SJSA1 (cell line): Measurements from ENCODE around the gene BOK. TPM values are rescaled to one million over a fixed set of nuclear protein-coding genes. Genes with fewer than 3 reads are reported as not detected.

ENCODE experiments used
- DNase-seq, 2 experiments: peaks; one replicate each; pipeline ENCODE4 v3.0.0-alpha.2; 2015 to 2020; ENCODE audit warnings: low spot score in 2 of 2, low read depth in 1 of 2
- H3K27ac ChIP-seq: fragments of 250-450 bp; sonication (Bioruptor Pico); 2 replicates; pipeline ENCODE4 v1.5.1; 2020; ENCODE audit warnings: mild to moderate bottlenecking, moderate library complexity
- H3K27me3 ChIP-seq: fragments of 250-450 bp; sonication (Bioruptor Pico); replicated peaks from 2 replicates; pipeline ENCODE4 v1.5.1; 2020; ENCODE audit warnings: mild to moderate bottlenecking, moderate library complexity
- H3K36me3 ChIP-seq: fragments of 250-450 bp; sonication (Bioruptor Pico); 2 replicates; pipeline ENCODE4 v1.5.1; 2020; ENCODE audit warnings: mild to moderate bottlenecking
- H3K4me1 ChIP-seq: fragments of 250-450 bp; sonication (Bioruptor Pico); replicated peaks from 2 replicates; pipeline ENCODE4 v1.6.1; 2021; ENCODE audit warnings: mild to moderate bottlenecking
- H3K4me3 ChIP-seq: fragments of 250-450 bp; sonication (Bioruptor Pico); 2 replicates; pipeline ENCODE4 v1.5.1; 2020; ENCODE audit warnings: mild to moderate bottlenecking
- H3K9me3 ChIP-seq: fragments of 250-450 bp; sonication (Bioruptor Pico); replicated peaks from 2 replicates; pipeline ENCODE4 v1.5.1; 2020; ENCODE audit warnings: mild to moderate bottlenecking
- total RNA-seq: library from RNA; depleted of rRNA; stranded (reverse); fragments of >200 nt; shearing (Covaris generic); gene quantifications from 2 replicates; pipeline ENCODE4 v1.2.3, GENCODE V29; 2014

Gene BOK
- total RNA-seq, 1 experiment from 2014 or later, result 337 TPM

- DNase-seq, result peak; percentile 87 to 88
- Histone ChIP-seq H3K4me3 (peak overlapping the region; percentile 25), H3K27ac (peak overlapping the region; percentile 94), H3K27me3 (no peaks in the 10 kb centered on the region), H3K9me3 (no peaks in the 10 kb centered on the region; the same call in 1 of the 2 replicates), H3K4me1 (peaks cover 83% of the 10 kb centered on the region), H3K36me3 (peaks cover 12% of the 10 kb centered on the region)
Measured at GRCh38 chr2:241545106-241545505, 13.4 kb upstream of the BOK start.

- Histone ChIP-seq H3K4me1 (peaks cover 83% of the 10 kb centered on the region), H3K9me3 (no peaks in the 10 kb centered on the region; the same call in 1 of the 2 replicates), H3K27me3 (no peaks in the 10 kb centered on the region), H3K27ac (peak overlapping the region; percentile 94), H3K4me3 (peak overlapping the region; percentile 25), H3K36me3 (peaks cover 12% of the 10 kb centered on the region)
- peak; percentile 60 to 76 for DNase-seq
Measured at GRCh38 chr2:241545523-241546473, 12.7 kb upstream of the BOK start.

GRCh38 chr2:241546771-241547498, 11.6 kb upstream of the BOK start:
- Histone ChIP-seq H3K4me3 (peak overlapping the region; percentile 25), H3K36me3 (peaks cover 12% of the 10 kb centered on the region), H3K27ac (peak overlapping the region; percentile 94), H3K9me3 (no peaks in the 10 kb centered on the region; the same call in 1 of the 2 replicates), H3K27me3 (no peaks in the 10 kb centered on the region), H3K4me1 (peaks cover 86% of the 10 kb centered on the region)
- DNase-seq, result peak; percentile 99

- no peak for DNase-seq
- Histone ChIP-seq H3K9me3 (no peaks in the 10 kb centered on the region; the same call in 1 of the 2 replicates), H3K36me3 (peaks cover 21% of the 10 kb centered on the region), H3K4me1 (peaks cover 95% of the 10 kb centered on the region), H3K27me3 (no peaks in the 10 kb centered on the region), H3K4me3 (no peak overlapping the region), H3K27ac (peak overlapping the region; percentile 94)
Measured at GRCh38 chr2:241547781-241548450, 10.6 kb upstream of the BOK start.

- H3K27me3 ChIP-seq, result no peaks in the 10 kb centered on the region
- H3K9me3 ChIP-seq, result no peaks in the 10 kb centered on the region; the same call in 1 of the 2 replicates
- peaks cover 24% of the 10 kb centered on the region for H3K36me3 ChIP-seq
- no peak for DNase-seq
- peaks cover 90% of the 10 kb centered on the region for H3K4me1 ChIP-seq
- no peak overlapping the region for H3K27ac ChIP-seq
- no peak overlapping the region for H3K4me3 ChIP-seq
Measured at GRCh38 chr2:241548451-241548835, 10.1 kb upstream of the BOK start.

GRCh38 chr2:241550616-241551580, 7.6 kb upstream of the BOK start:
- Histone ChIP-seq H3K36me3 (peaks cover 38% of the 10 kb centered on the region), H3K27me3 (no peaks in the 10 kb centered on the region), H3K27ac (peak overlapping the region; percentile 40), H3K4me1 (peaks cover 69% of the 10 kb centered on the region), H3K9me3 (no peaks in the 10 kb centered on the region; the same call in 1 of the 2 replicates), H3K4me3 (peak overlapping the region; percentile 33)
- peak in 1 of 2 experiments; percentile 69 for DNase-seq

- peak overlapping the region; percentile 40 for H3K27ac ChIP-seq
- peak in 1 of 2 experiments; percentile 70 for DNase-seq
- peak overlapping the region; percentile 33 for H3K4me3 ChIP-seq
- no peaks in the 10 kb centered on the region for H3K27me3 ChIP-seq
- H3K9me3 ChIP-seq, result no peaks in the 10 kb centered on the region
- peaks cover 65% of the 10 kb centered on the region for H3K4me1 ChIP-seq
- H3K36me3 ChIP-seq, result peaks cover 41% of the 10 kb centered on the region
Measured at GRCh38 chr2:241551599-241551997, 6.9 kb upstream of the BOK start.

GRCh38 chr2:241551998-241552737, 6.4 kb upstream of the BOK start:
- peaks cover 61% of the 10 kb centered on the region for H3K4me1 ChIP-seq
- no peaks in the 10 kb centered on the region for H3K9me3 ChIP-seq
- peak in 1 of 2 experiments; percentile 63 for DNase-seq
- peak overlapping the region; percentile 40; the same call in 1 of the 2 replicates for H3K27ac ChIP-seq
- no peaks in the 10 kb centered on the region for H3K27me3 ChIP-seq
- H3K36me3 ChIP-seq, result peaks cover 41% of the 10 kb centered on the region
- peak overlapping the region; percentile 33 for H3K4me3 ChIP-seq

GRCh38 chr2:241553512-241553830, 5.1 kb upstream of the BOK start:
- H3K27ac ChIP-seq, result no peak overlapping the region
- peaks cover 38% of the 10 kb centered on the region for H3K36me3 ChIP-seq
- no peak for DNase-seq
- no peaks in the 10 kb centered on the region for H3K27me3 ChIP-seq
- peaks cover 54% of the 10 kb centered on the region for H3K4me1 ChIP-seq
- no peaks in the 10 kb centered on the region for H3K9me3 ChIP-seq
- no peak overlapping the region for H3K4me3 ChIP-seq

- Histone ChIP-seq H3K27ac (no peak overlapping the region), H3K4me1 (peaks cover 49% of the 10 kb centered on the region), H3K9me3 (no peaks in the 10 kb centered on the region), H3K4me3 (no peak overlapping the region), H3K27me3 (no peaks in the 10 kb centered on the region), H3K36me3 (peaks cover 40% of the 10 kb centered on the region)
- DNase-seq, result no peak
Measured at GRCh38 chr2:241553981-241554380, 4.6 kb upstream of the BOK start.

- Histone ChIP-seq H3K4me1 (peaks cover 41% of the 10 kb centered on the region), H3K36me3 (peaks cover 47% of the 10 kb centered on the region), H3K4me3 (no peak overlapping the region), H3K9me3 (no peaks in the 10 kb centered on the region), H3K27me3 (no peaks in the 10 kb centered on the region), H3K27ac (no peak overlapping the region)
- no peak for DNase-seq
Measured at GRCh38 chr2:241554610-241555322, 3.8 kb upstream of the BOK start.

GRCh38 chr2:241555711-241556110, 2.8 kb upstream of the BOK start:
- no peaks in the 10 kb centered on the region for H3K9me3 ChIP-seq
- H3K36me3 ChIP-seq, result peaks cover 55% of the 10 kb centered on the region
- H3K4me3 ChIP-seq, result no peak overlapping the region
- no peaks in the 10 kb centered on the region for H3K27me3 ChIP-seq
- H3K4me1 ChIP-seq, result peaks cover 41% of the 10 kb centered on the region
- DNase-seq, result no peak
- no peak overlapping the region for H3K27ac ChIP-seq
